HEK293T (cell line): Measurements from ENCODE around the gene TRABD2B.

Experiments
- CTCF ChIA-PET: fragments of 350-600 bp; formaldehyde crosslinking; extraction: SDS; loops from one replicate; lab custom pipeline; 2021; ENCODE audit warnings: antibody characterized with exemption, inconsistent platforms; lab: Yijun Ruan, JAX
- POLR2A ChIA-PET: fragments of 350-600 bp; formaldehyde crosslinking; extraction: SDS; loops from one replicate; lab custom pipeline; 2020; ENCODE audit warnings: antibody characterized with exemption, inconsistent platforms; lab: Yijun Ruan, JAX
- DNase-seq: peaks from one replicate; pipeline ENCODE4 v3.0.0; 2012; ENCODE audit warnings: mixed read lengths; ENCODE audit errors: extremely low spot score
- BHLHE40 ChIP-seq: fragments of 450-650 bp; IDR thresholded peaks from 2 replicates; pipeline ENCODE4 v1.6.1; 2016; ENCODE audit warnings: mild to moderate bottlenecking, moderate library complexity, borderline replicate concordance
- CTBP1 ChIP-seq: fragments of 450-650 bp; IDR thresholded peaks from 2 replicates; pipeline ENCODE4 v1.6.1; 2016; ENCODE audit warnings: borderline replicate concordance
- ELF4 ChIP-seq: fragments of 450-650 bp; IDR thresholded peaks from 2 replicates; pipeline ENCODE4 v1.6.1; 2017; ENCODE audit warnings: antibody characterized with exemption
- FOXA1 ChIP-seq: fragments of 450-650 bp; IDR thresholded peaks from 2 replicates; pipeline ENCODE4 v1.6.1; 2016; ENCODE audit warnings: mild to moderate bottlenecking
- FOXK2 ChIP-seq: fragments of 450-650 bp; IDR thresholded peaks from 2 replicates; pipeline ENCODE4 v1.6.1; 2016; ENCODE audit warnings: mild to moderate bottlenecking
- FOXM1 ChIP-seq: fragments of 450-650 bp; IDR thresholded peaks from 2 replicates; pipeline ENCODE4 v1.6.1; 2017; ENCODE audit warnings: mild to moderate bottlenecking, borderline replicate concordance
- HDGF ChIP-seq: fragments of 450-650 bp; IDR thresholded peaks from 2 replicates; pipeline ENCODE4 v1.6.1; 2017; ENCODE audit warnings: antibody characterized with exemption, borderline replicate concordance
- L3MBTL2 ChIP-seq: fragments of 450-650 bp; conservative IDR thresholded peaks from 2 replicates; pipeline ENCODE4 v1.6.1; 2016; ENCODE audit warnings: mild to moderate bottlenecking
- LEF1 ChIP-seq: fragments of 450-650 bp; IDR thresholded peaks from 2 replicates; pipeline ENCODE4 v1.6.1; 2017; ENCODE audit warnings: mild to moderate bottlenecking, borderline replicate concordance
- NFRKB ChIP-seq: fragments of 450-650 bp; IDR thresholded peaks from 2 replicates; pipeline ENCODE4 v1.6.1; 2016; ENCODE audit warnings: mild to moderate bottlenecking, moderate library complexity
- PKNOX1 ChIP-seq: fragments of 450-650 bp; IDR thresholded peaks from 2 replicates; pipeline ENCODE4 v1.6.1; 2016
- SP1 ChIP-seq: fragments of 450-650 bp; IDR thresholded peaks from 2 replicates; pipeline ENCODE4 v1.6.1; 2017
- SUZ12 ChIP-seq: fragments of 450-650 bp; IDR thresholded peaks from 2 replicates; pipeline ENCODE4 v1.6.1; 2016; ENCODE audit warnings: mild to moderate bottlenecking
- TARDBP ChIP-seq: fragments of 450-650 bp; IDR thresholded peaks from 2 replicates; pipeline ENCODE4 v1.6.1; 2016
- ZNF384 ChIP-seq: fragments of 450-650 bp; IDR thresholded peaks from 2 replicates; pipeline ENCODE4 v1.6.1; 2016

The TRABD2B gene

GRCh38 chr1:47805018-47805417, 192.2 kb downstream of the TRABD2B start:
- TF ChIP-seq PKNOX1 (no peak), ELF4 (no peak), FOXA1 (no peak)
- DNase-seq, result no peak
- POLR2A ChIA-PET, result no interaction called here
- CTCF ChIA-PET, result no interaction called here

- no peak for TF ChIP-seq TARDBP
- ChIA-PET POLR2A (no interaction called here), CTCF (no interaction called here)
- no peak for DNase-seq
Observed at GRCh38 chr1:47803815-47804501, 193.2 kb downstream of the TRABD2B start.

GRCh38 chr1:47797575-47797974, 199.6 kb downstream of the TRABD2B start:
- CTCF ChIA-PET, result interaction anchor here (1.0 kb wide), 1 partner anchor 12 kb away, joined by 3 read pairs; no protein-coding TSS in a partner anchor
- POLR2A ChIA-PET, result no interaction called here
- TF ChIP-seq HDGF, result no peak
- no peak for DNase-seq

GRCh38 chr1:47796626-47797025, 200.6 kb downstream of the TRABD2B start:
- DNase-seq, result no peak
- TF ChIP-seq ZNF384 (no peak), TARDBP (no peak), HDGF (no peak)
- ChIA-PET CTCF (interaction anchor here (1.0 kb wide), 1 partner anchor 11 kb away, joined by 3 read pairs; no protein-coding TSS in a partner anchor), POLR2A (no interaction called here)

GRCh38 chr1:47795102-47795501, 202.1 kb downstream of the TRABD2B start:
- CTCF ChIA-PET, result no interaction called here
- POLR2A ChIA-PET, result no interaction called here
- DNase-seq, result no peak
- TF ChIP-seq FOXA1 (no peak), LEF1 (no peak), FOXK2 (no peak), TARDBP (no peak), PKNOX1 (no peak), CTBP1 (no peak), ZNF384 (no peak), FOXM1 (no peak), HDGF (no peak), SP1 (no peak)

- POLR2A ChIA-PET, result no interaction called here
- no peak for TF ChIP-seq PKNOX1
- no peak for TF ChIP-seq TARDBP
- TF ChIP-seq FOXA1, result no peak
- TF ChIP-seq LEF1, result no peak
- no peak for TF ChIP-seq ZNF384
- no peak for TF ChIP-seq NFRKB
- no peak for TF ChIP-seq SUZ12
- no peak for TF ChIP-seq FOXK2
- TF ChIP-seq SP1, result no peak
- no peak for TF ChIP-seq FOXM1
- TF ChIP-seq L3MBTL2, result no peak
- CTCF ChIA-PET, result no interaction called here
- no peak for DNase-seq
Observed at GRCh38 chr1:47794530-47794929, 202.7 kb downstream of the TRABD2B start.

GRCh38 chr1:47794081-47794480, 203.1 kb downstream of the TRABD2B start:
- CTCF ChIA-PET, result no interaction called here
- POLR2A ChIA-PET, result no interaction called here
- TF ChIP-seq SP1 (no peak), PKNOX1 (no peak), ELF4 (no peak), FOXA1 (no peak), BHLHE40 (no peak), SUZ12 (no peak), L3MBTL2 (no peak), FOXM1 (no peak), CTBP1 (no peak), FOXK2 (no peak)
- no peak for DNase-seq
